Fibroblast of lung (primary cell): ENCODE measurements around the gene SURF6. TPM values are rescaled to one million over a fixed set of nuclear protein-coding genes. Genes with fewer than 3 reads are reported as not detected.

ENCODE experiments used
- DNase-seq, 2 donors: peaks; one replicate each; pipeline versions ENCODE4 v3.0.0 to v3.0.0-alpha.2; 2010; ENCODE audit warnings: low read depth in 2 of 2
- H2AFZ ChIP-seq: 2 replicates; pipeline ENCODE4 v1.5.1; 2012; ENCODE audit warnings: low read length, control low read depth, inconsistent platforms
- H3K27ac ChIP-seq: 2 replicates; pipeline ENCODE4 v1.5.1; 2011; ENCODE audit warnings: low read length, control low read depth; ENCODE audit not compliant: insufficient read depth
- H3K27me3 ChIP-seq: 2 replicates; pipeline ENCODE4 v1.5.1; 2011; ENCODE audit warnings: mild to moderate bottlenecking, low read length; ENCODE audit not compliant: control insufficient read depth, insufficient read depth
- H3K36me3 ChIP-seq: 2 replicates; pipeline ENCODE4 v1.5.1; 2011; ENCODE audit warnings: low read length; ENCODE audit not compliant: control insufficient read depth, insufficient read depth
- H3K4me1 ChIP-seq: 2 replicates; pipeline ENCODE4 v1.5.1; 2011; ENCODE audit warnings: low read length; ENCODE audit not compliant: control insufficient read depth, insufficient read depth; ENCODE audit errors: extremely low read depth
- H3K4me2 ChIP-seq: 2 replicates; pipeline ENCODE4 v1.5.1; 2011; ENCODE audit warnings: low read length, control low read depth; ENCODE audit not compliant: insufficient read depth; ENCODE audit errors: extremely low read depth
- H3K4me3 ChIP-seq, 4 experiments: fragments of 200-600 bp in 1 of 4; sonication (generic) in 1 of 4; replicated peaks in 1 of 4; 2 replicates each; pipeline ENCODE4 v1.5.1; 2011 to 2016; ENCODE audit warnings: low read length in 4 of 4, low read depth in 3 of 4, mild to moderate bottlenecking in 3 of 4, control low read depth in 2 of 4, inconsistent platforms in 1 of 4, mixed read lengths in 1 of 4; ENCODE audit not compliant: insufficient read depth in 1 of 4; ENCODE audit errors: control extremely low read depth in 1 of 4
- H3K79me2 ChIP-seq: 2 replicates; pipeline ENCODE4 v1.5.1; 2012; ENCODE audit warnings: mild to moderate bottlenecking, low read length, inconsistent platforms; ENCODE audit not compliant: control insufficient read depth, insufficient read depth
- H3K9ac ChIP-seq: 2 replicates; pipeline ENCODE4 v1.5.1; 2011; ENCODE audit warnings: mild to moderate bottlenecking, low read length, control low read depth; ENCODE audit not compliant: insufficient read depth
- H3K9me3 ChIP-seq: 2 replicates; pipeline ENCODE4 v1.5.1; 2012; ENCODE audit warnings: low read depth, low read length; ENCODE audit not compliant: control insufficient read depth, insufficient read depth
- H4K20me1 ChIP-seq: 2 replicates; pipeline ENCODE4 v1.5.1; 2011; ENCODE audit warnings: low read length; ENCODE audit not compliant: control insufficient read depth, insufficient read depth; ENCODE audit errors: extremely low read depth
- EZH2 ChIP-seq: IDR thresholded peaks from 2 replicates; pipeline ENCODE4 v1.5.1; 2012; ENCODE audit warnings: low read length, control low read depth, mild to moderate bottlenecking; ENCODE audit errors: missing control alignments
- polyA plus RNA-seq, 2 donors: library from polyadenylated mRNA; depleted of rRNA in 1 of 2; stranded (reverse) in 1 of 2; unstranded in 1 of 2; fragments of >200 nt; gene quantifications; 2 replicates each; pipeline ENCODE4 v1.2.1, GENCODE V29; 2011 to 2012; ENCODE audit warnings: missing spikeins in 1 of 2
- total RNA-seq: library from RNA; depleted of rRNA; stranded (reverse); fragments of >200 nt; gene quantifications from 2 replicates; pipeline ENCODE4 v1.2.1, GENCODE V29; 2014
- TF ChIP-seq, protein P1 (sequence below), 2 donors: IDR thresholded peaks in 1 of 2; conservative IDR thresholded peaks in 1 of 2; 1 replicate in 1 of 2; 2 replicates in 1 of 2; pipeline ENCODE4 v1.5.1; 2011 to 2012; ENCODE audit warnings: low read length in 2 of 2, control low read depth in 1 of 2, inconsistent platforms in 1 of 2, low read depth in 1 of 2, mild to moderate bottlenecking in 1 of 2

Gene SURF6
- total and polyA plus RNA-seq, 2 donors (not counting 1 experiment from before 2014, with no cell fraction given): 4.8 to 8.3 TPM

DNA sequence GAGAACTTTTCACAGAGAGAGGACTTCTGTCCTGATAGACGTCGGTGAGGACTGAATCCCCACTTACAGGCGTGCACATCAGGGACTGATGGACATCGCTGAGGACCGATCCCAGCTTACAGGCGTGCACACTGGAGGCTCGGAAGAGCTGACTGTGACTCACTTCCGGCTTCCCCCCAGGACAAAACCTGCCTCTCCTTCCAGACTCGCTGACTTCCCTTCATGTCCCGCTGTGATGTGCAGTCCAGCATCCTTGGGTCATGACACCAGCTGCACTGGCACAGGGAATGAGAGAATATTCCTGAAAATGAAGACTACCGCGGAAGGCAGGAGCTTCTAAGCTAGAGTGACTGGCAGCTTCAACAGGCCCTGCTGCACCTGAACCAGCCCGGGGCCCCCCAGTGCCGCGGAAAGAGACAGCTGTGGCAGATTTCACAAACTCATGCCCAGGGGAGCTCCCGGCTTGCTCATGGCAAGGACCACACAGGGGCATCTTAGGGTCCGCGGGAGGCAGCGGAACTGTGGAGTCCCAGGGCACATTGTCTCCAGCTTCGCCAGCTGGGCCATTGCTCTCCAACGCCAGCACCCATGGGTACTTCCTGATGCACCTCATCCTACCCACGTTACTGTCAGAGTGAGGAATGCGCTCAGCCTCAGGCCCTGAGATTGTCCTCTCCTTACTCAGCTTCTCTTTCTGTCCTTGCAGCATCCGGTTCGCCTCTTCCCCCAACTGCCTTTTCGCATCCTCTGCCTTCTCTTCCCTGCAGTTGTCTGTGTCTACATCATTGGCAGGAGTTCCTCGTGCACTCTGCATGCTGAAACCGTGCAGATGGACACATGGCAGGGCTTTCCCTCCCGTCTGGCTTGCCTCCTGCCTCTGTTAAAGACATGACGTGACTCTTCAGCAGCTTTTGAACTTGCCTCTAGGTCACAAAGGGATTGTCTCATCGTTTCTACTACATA, 29.5 kb downstream of the SURF6 start:
- no peak for DNase-seq
- H3K4me2 ChIP-seq: no peak overlapping the region

DNA sequence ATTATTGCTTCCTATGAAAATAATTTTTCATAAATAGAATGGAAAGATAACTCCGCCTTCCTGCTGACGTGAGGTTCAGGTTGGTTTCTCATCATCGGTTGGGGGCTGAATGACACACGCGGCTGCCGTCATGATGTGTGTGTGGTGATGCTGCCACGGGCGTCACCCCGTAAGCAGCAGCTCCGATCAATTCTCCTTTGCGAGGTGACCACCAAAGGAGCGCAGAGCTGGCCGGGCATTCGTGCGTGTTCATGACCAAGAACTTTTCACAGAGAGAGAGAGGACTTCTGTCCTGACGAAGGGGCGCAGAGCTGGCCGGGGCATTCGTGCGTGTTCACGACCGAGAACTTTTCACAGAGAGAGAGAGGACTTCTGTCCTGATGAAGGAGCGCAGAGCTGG, 30.3 kb downstream of the SURF6 start:
- Histone ChIP-seq H3K4me2 (no peak overlapping the region), H3K27ac (no peak overlapping the region), H3K27me3 (no peaks in the 10 kb centered on the region), H3K79me2 (no peaks in the 10 kb centered on the region), H3K9ac (no peak overlapping the region), H4K20me1 (no peaks in the 10 kb centered on the region), H3K9me3 (no peaks in the 10 kb centered on the region), H2AFZ (no peak overlapping the region), H3K36me3 (no peaks in the 10 kb centered on the region), H3K4me1 (no peaks in the 10 kb centered on the region), H3K4me3 (no peak overlapping the region)
- TF ChIP-seq EZH2: no peak
- TF ChIP-seq, protein P1, sequence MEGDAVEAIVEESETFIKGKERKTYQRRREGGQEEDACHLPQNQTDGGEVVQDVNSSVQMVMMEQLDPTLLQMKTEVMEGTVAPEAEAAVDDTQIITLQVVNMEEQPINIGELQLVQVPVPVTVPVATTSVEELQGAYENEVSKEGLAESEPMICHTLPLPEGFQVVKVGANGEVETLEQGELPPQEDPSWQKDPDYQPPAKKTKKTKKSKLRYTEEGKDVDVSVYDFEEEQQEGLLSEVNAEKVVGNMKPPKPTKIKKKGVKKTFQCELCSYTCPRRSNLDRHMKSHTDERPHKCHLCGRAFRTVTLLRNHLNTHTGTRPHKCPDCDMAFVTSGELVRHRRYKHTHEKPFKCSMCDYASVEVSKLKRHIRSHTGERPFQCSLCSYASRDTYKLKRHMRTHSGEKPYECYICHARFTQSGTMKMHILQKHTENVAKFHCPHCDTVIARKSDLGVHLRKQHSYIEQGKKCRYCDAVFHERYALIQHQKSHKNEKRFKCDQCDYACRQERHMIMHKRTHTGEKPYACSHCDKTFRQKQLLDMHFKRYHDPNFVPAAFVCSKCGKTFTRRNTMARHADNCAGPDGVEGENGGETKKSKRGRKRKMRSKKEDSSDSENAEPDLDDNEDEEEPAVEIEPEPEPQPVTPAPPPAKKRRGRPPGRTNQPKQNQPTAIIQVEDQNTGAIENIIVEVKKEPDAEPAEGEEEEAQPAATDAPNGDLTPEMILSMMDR (conservative IDR thresholded peaks at IDR 0.05 in 1 of 2, IDR thresholded peaks at IDR 0.05 in 1 of 2; ENCODE audit: low read depth in 1 of 2, low read length in 2 of 2): no peak
- DNase-seq: no peak

More for the DNA sequence above, 29.5 kb downstream of the SURF6 start:
- Histone ChIP-seq H3K79me2 (no peaks in the 10 kb centered on the region), H3K4me3 (no peak overlapping the region), H3K36me3 (no peaks in the 10 kb centered on the region), H3K9me3 (no peaks in the 10 kb centered on the region), H3K27ac (no peak overlapping the region), H3K27me3 (no peaks in the 10 kb centered on the region), H3K4me1 (no peaks in the 10 kb centered on the region), H3K9ac (no peak overlapping the region), H4K20me1 (no peaks in the 10 kb centered on the region), H2AFZ (no peak overlapping the region)
- TF ChIP-seq, protein P1 (conservative IDR thresholded peaks at IDR 0.05 in 1 of 2, IDR thresholded peaks at IDR 0.05 in 1 of 2; ENCODE audit: low read depth in 1 of 2, low read length in 2 of 2): no peak
- no peak for TF ChIP-seq EZH2

DNA sequence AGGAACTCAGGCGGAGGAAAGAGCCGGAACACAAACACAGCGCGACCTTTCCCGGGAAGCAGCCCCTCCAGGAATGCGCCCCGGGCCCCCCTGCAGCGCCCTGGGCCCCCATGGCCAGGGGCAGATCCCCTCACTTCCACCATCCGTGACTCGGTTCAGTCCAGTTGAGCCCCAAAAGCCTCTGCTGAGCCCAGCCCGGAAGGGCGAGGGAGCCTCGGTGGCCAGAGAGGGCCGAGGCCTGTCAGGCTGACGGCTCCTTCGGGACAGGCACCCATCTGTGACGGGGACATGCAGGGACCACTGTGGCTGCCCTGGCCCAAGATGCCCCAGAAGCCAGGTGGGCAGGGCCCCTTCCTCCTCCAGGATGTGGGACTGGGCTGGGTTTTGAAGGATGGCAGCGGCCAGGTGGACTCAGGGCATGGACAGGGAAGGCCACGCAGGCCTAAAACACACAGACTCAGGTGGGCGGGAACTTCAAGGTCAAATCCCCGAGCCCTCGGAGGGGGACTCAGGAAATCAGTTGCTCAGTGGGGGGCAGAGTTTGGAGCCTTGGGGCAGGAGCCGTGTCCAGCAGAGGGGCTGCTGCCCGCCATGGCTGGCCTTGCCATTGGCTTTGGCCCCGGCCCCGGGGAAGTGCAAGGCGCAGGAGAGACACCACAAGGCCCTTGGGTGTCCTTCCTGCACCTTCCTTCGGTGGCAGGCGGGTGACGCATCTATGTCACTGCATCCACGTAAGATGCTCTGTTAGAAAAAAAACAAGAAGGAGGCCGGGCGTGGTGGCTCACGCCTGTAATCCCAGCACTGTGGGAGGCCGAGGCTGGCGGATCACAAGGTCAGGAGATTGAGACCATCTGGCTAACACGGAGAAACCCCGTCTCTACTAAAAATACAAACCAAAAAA, 31.3 kb downstream of the SURF6 start:
- Histone ChIP-seq H3K27ac (no peak overlapping the region), H3K4me1 (no peaks in the 10 kb centered on the region), H4K20me1 (no peaks in the 10 kb centered on the region), H3K27me3 (no peaks in the 10 kb centered on the region), H3K79me2 (no peaks in the 10 kb centered on the region), H3K9me3 (no peaks in the 10 kb centered on the region), H3K4me3 (no peak overlapping the region), H2AFZ (no peak overlapping the region), H3K36me3 (no peaks in the 10 kb centered on the region), H3K4me2 (no peak overlapping the region), H3K9ac (no peak overlapping the region)
- no peak for DNase-seq
- TF ChIP-seq EZH2: no peak
- TF ChIP-seq, protein P1 (conservative IDR thresholded peaks at IDR 0.05 in 1 of 2, IDR thresholded peaks at IDR 0.05 in 1 of 2; ENCODE audit: low read depth in 1 of 2, low read length in 2 of 2): no peak
